Loucy (cell line): ENCODE data around the gene GSTA3.

Source experiments
- H2AFZ ChIP-seq: fragments of 200-600 bp; sonication (generic); 2 replicates; pipeline ENCODE4 v1.6.0; 2016; ENCODE audit warnings: antibody characterized with exemption, mild to moderate bottlenecking, low read length, moderate library complexity
- H3F3A ChIP-seq: fragments of 200-600 bp; 2 replicates; pipeline ENCODE4 v1.6.0; 2016; ENCODE audit warnings: antibody characterized with exemption, low read depth, mild to moderate bottlenecking
- H3K27me3 ChIP-seq: fragments of 200-600 bp; sonication (generic); 2 replicates; pipeline ENCODE4 v1.6.1; 2014; ENCODE audit warnings: low read length, mild to moderate bottlenecking; ENCODE audit not compliant: insufficient read depth, poor library complexity, severe bottlenecking
- H3K36me3 ChIP-seq: fragments of 200-600 bp; sonication (generic); 2 replicates; pipeline ENCODE4 v1.6.1; 2016; ENCODE audit warnings: low read length; ENCODE audit not compliant: insufficient read depth
- H3K4me1 ChIP-seq: fragments of 200-600 bp; sonication (generic); 2 replicates; pipeline ENCODE4 v1.5.1; 2014; ENCODE audit warnings: low read length, mild to moderate bottlenecking; ENCODE audit not compliant: insufficient read depth, poor library complexity, severe bottlenecking
- H3K4me2 ChIP-seq: fragments of 200-600 bp; sonication (generic); 2 replicates; pipeline ENCODE4 v1.6.0; 2014; ENCODE audit warnings: antibody characterized with exemption, low read length, low read depth, mild to moderate bottlenecking; ENCODE audit not compliant: poor library complexity, severe bottlenecking
- H3K4me3 ChIP-seq: fragments of 200-600 bp; sonication (generic); 2 replicates; pipeline ENCODE4 v1.5.1; 2014; ENCODE audit warnings: low read length, mild to moderate bottlenecking, mixed read lengths; ENCODE audit not compliant: poor library complexity, severe bottlenecking
- H3K79me2 ChIP-seq: fragments of 200-600 bp; sonication (generic); 2 replicates; pipeline ENCODE4 v1.6.1; 2014; ENCODE audit warnings: low read length; ENCODE audit not compliant: insufficient read depth
- H3K9ac ChIP-seq: fragments of 200-600 bp; sonication (generic); 2 replicates; pipeline ENCODE4 v1.6.0; 2014; ENCODE audit warnings: mild to moderate bottlenecking, low read depth, low read length, moderate library complexity; ENCODE audit not compliant: poor library complexity, severe bottlenecking
- H3K9me2 ChIP-seq: fragments of 200-600 bp; sonication (generic); replicated peaks from 2 replicates; pipeline ENCODE4 v1.6.1; 2016; ENCODE audit warnings: low read depth, low read length, mixed read lengths
- H3K9me3 ChIP-seq: fragments of 200-600 bp; sonication (generic); 2 replicates; pipeline ENCODE4 v1.6.1; 2014; ENCODE audit warnings: mild to moderate bottlenecking, antibody characterized with exemption, low read length, low read depth; ENCODE audit not compliant: insufficient read depth
- H4K20me1 ChIP-seq: fragments of 200-600 bp; sonication (generic); 2 replicates; pipeline ENCODE4 v1.6.0; 2014; ENCODE audit warnings: antibody characterized with exemption, low read length, mild to moderate bottlenecking; ENCODE audit not compliant: insufficient read depth, poor library complexity, severe bottlenecking
- EZH2phosphoT487 ChIP-seq: fragments of 200-600 bp; IDR thresholded peaks from 2 replicates; pipeline ENCODE4 v1.6.1; 2018; ENCODE audit warnings: antibody characterized with exemption, mild to moderate bottlenecking, moderate library complexity, borderline replicate concordance
- TF ChIP-seq, protein P1 (sequence below): fragments of 200-600 bp; sonication (generic); conservative IDR thresholded peaks from 2 replicates; pipeline ENCODE4 v1.5.1; 2014; ENCODE audit warnings: mild to moderate bottlenecking, antibody characterized with exemption, low read length

The GSTA3 gene

DNA sequence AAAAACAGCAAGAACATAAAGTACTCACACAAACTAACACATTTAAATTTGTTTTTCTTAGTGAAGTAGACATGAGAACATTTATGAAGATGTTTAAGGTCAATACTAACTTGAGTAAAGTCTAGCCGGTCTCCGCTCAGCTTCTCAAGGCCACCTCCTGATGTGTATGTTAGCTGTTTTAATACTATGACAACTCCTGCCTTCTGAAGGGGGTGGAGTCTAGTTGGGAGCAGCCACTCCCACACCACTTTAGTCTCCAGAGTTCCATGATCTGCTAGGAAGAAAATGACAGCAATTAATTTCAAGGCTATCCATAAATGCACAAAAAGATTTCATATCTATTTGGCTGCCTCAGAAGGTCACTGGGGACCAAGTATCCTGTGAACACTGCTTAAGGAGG lies at the start of gene GSTA3:
Gene GSTA3, minus strand, starts transcription at position 168 of the 400 bp plus-strand sequence. CDS start 3,864 bp downstream, outside the sequence.
- Histone ChIP-seq H4K20me1 (no peaks in the 10 kb centered on the region), H3K79me2 (no peaks in the 10 kb centered on the region), H3K9ac (no peak within 1 kb of the TSS), H3K9me3 (no peaks in the 10 kb centered on the region), H3K4me1 (no peaks in the 10 kb centered on the region), H3K9me2 (no peaks in the 10 kb centered on the region), H3K4me2 (no peak within 1 kb of the TSS), H3K4me3 (no peak within 1 kb of the TSS), H3K36me3 (no peaks in the 10 kb centered on the region), H3K27me3 (no peaks in the 10 kb centered on the region), H3F3A (no peaks in the 10 kb centered on the region), H2AFZ (no peak within 1 kb of the TSS)
- TF ChIP-seq, protein P1, sequence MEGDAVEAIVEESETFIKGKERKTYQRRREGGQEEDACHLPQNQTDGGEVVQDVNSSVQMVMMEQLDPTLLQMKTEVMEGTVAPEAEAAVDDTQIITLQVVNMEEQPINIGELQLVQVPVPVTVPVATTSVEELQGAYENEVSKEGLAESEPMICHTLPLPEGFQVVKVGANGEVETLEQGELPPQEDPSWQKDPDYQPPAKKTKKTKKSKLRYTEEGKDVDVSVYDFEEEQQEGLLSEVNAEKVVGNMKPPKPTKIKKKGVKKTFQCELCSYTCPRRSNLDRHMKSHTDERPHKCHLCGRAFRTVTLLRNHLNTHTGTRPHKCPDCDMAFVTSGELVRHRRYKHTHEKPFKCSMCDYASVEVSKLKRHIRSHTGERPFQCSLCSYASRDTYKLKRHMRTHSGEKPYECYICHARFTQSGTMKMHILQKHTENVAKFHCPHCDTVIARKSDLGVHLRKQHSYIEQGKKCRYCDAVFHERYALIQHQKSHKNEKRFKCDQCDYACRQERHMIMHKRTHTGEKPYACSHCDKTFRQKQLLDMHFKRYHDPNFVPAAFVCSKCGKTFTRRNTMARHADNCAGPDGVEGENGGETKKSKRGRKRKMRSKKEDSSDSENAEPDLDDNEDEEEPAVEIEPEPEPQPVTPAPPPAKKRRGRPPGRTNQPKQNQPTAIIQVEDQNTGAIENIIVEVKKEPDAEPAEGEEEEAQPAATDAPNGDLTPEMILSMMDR = no peak
- TF ChIP-seq EZH2phosphoT487 = no peak

DNA sequence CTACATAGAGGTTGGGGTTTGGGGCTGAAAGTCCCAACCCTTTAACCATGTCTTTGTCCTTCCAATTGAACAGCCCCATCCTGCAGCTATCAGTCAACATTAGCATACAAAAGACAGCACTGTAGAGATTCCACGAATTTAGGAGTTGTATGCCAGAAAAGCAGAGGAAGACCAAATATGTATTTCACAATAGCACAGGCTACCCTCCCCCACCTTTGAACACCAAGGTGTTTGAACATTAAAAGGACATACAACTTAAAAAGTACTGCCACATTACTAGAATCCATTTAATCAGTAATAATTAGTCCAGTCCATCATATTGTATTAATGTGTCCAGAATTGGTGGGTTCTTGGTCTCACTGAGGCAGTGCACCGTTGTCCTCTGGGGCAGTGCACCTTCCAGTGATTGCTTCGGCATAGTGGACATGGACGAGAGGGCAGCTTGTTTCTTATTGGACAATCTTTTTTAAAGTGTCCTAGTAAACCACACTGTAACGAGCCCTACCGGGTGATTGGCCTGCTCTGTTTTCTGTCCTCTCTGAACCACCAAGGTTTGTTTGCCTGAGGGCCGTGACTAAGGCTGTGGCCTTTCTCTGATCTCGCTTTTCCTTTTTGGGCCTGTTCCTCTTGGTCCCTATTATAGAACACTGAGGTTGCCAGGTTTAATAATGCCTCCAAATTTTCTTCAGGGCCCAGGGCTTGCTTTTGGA lies 49.2 kb upstream of the GSTA3 start:
- no peaks in the 10 kb centered on the region for H4K20me1 ChIP-seq
- H3K4me1 ChIP-seq = no peaks in the 10 kb centered on the region

DNA sequence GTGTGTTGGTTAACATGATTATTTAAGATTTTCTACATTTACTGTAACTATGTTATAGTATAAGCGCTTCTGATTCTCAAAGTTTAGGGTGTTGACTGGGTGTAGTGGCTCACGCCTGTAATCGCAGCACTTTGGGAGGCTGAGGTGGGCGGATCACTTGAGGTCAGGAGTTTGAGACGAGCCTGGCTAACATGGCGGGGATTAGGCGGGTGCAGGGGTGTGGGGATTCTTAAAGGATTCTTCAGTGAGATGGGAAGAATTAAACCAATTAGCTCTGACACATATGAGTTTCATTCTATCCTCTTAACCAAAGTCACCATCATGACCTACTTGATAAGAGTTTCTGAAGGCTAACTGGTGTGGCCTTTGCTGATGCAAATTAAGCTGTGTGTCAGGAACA lies 46.4 kb upstream of the GSTA3 start:
- Histone ChIP-seq H2AFZ (no peak overlapping the region), H3K4me3 (no peak overlapping the region), H3K9me3 (no peaks in the 10 kb centered on the region), H3K9me2 (no peaks in the 10 kb centered on the region), H3K27me3 (no peaks in the 10 kb centered on the region), H3K9ac (no peak overlapping the region), H3K4me1 (no peaks in the 10 kb centered on the region), H3K79me2 (no peaks in the 10 kb centered on the region), H3K4me2 (no peak overlapping the region), H4K20me1 (no peaks in the 10 kb centered on the region), H3K36me3 (no peaks in the 10 kb centered on the region), H3F3A (no peaks in the 10 kb centered on the region)
- TF ChIP-seq, protein P1 = no peak
- no peak for TF ChIP-seq EZH2phosphoT487

More for the DNA sequence above, 49.2 kb upstream of the GSTA3 start:
- Histone ChIP-seq H3K9me3 (no peaks in the 10 kb centered on the region), H3K9me2 (no peaks in the 10 kb centered on the region), H3K27me3 (no peaks in the 10 kb centered on the region), H3K79me2 (no peaks in the 10 kb centered on the region), H3F3A (no peaks in the 10 kb centered on the region), H2AFZ (no peak overlapping the region), H3K4me3 (no peak overlapping the region), H3K9ac (no peak overlapping the region), H3K36me3 (no peaks in the 10 kb centered on the region), H3K4me2 (no peak overlapping the region)
- TF ChIP-seq, protein P1 = no peak
- TF ChIP-seq EZH2phosphoT487 = no peak
